ENCODE data around the gene NHSL1. TPM values are rescaled to one million over a fixed set of nuclear protein-coding genes. Genes with fewer than 3 reads are reported as not detected.

The NHSL1 gene
- total RNA-seq, 4 donors from 2014 or later, result 73.2 to 117 (median 98.0) TPM

- 65 to 90% methylated on average over 2 to 4 of the region's 4 CpGs for WGBS, 2 donors (ENCODE audit: low coverage in 1 of 2)
- intact Hi-C loops (cut with DNase I; ENCODE audit: low total_unique reads) (no loop called here), in situ Hi-C loops (cut with MboI; ENCODE audit: low pct_ligation_motif_present in 1 of 4, low pct_unique_long_range_greater_than_20kb in 1 of 4, low sequenced_read_pairs in 3 of 4) (loop anchor here in 2 of 4 donors (25.0 kb wide), 2 partner anchors 146 to 321 kb away; partner anchors contain the start of gene CCDC28A (in 2 of the 2))
Observed at GRCh38 chr6:138440758-138441357, 58.4 kb downstream of the NHSL1 start.

GRCh38 chr6:138440296-138440695 is 59.0 kb downstream of the NHSL1 start:
- intact Hi-C loops (cut with DNase I; ENCODE audit: low total_unique reads), result no loop called here
- Histone ChIP-seq H3K27ac (no peak overlapping the region), H3K36me3 (no peaks in the 10 kb centered on the region), H3K9me3 (no peaks in the 10 kb centered on the region), H3K27me3 (no peaks in the 10 kb centered on the region), H3K4me3 (no peak overlapping the region), H3K4me1 (peaks cover 0 to 8% (median 0%) of the 10 kb centered on the region in 4 donors)
- in situ Hi-C loops (cut with MboI; ENCODE audit: low pct_ligation_motif_present in 1 of 4, low pct_unique_long_range_greater_than_20kb in 1 of 4, low sequenced_read_pairs in 3 of 4), result loop anchor here in 2 of 4 donors (25.0 kb wide), 2 partner anchors 147 to 322 kb away; partner anchors contain the start of gene CCDC28A (in 2 of the 2)
- TF ChIP-seq CTCF (IDR thresholded peaks at IDR 0.05) (no peak), EP300 (IDR thresholded peaks at IDR 0.05; ENCODE audit: low read depth) (no peak), POLR2A (IDR thresholded peaks at IDR 0.05) (no peak)
- no peak for DNase-seq
- WGBS, 2 donors (ENCODE audit: low coverage in 1 of 2), result 59 to 83% methylated on average over 2 to 3 of the region's 3 CpGs

More at GRCh38 chr6:138440758-138441357, 58.4 kb downstream of the NHSL1 start:
- peaks cover 0 to 8% (median 0%) of the 10 kb centered on the region in 4 donors for H3K4me1 ChIP-seq
- TF ChIP-seq EP300 (IDR thresholded peaks at IDR 0.05; ENCODE audit: low read depth) (no peak), POLR2AphosphoS5 (IDR thresholded peaks at IDR 0.05) (no peak), CTCF (IDR thresholded peaks at IDR 0.05) (no peak), POLR2A (IDR thresholded peaks at IDR 0.05) (no peak)
- no peak for DNase-seq
- H3K4me3 ChIP-seq, result no peak overlapping the region
- no peak overlapping the region for H3K27ac ChIP-seq
- H3K27me3 ChIP-seq, result no peaks in the 10 kb centered on the region
- no peaks in the 10 kb centered on the region for H3K36me3 ChIP-seq
- no peaks in the 10 kb centered on the region for H3K9me3 ChIP-seq

GRCh38 chr6:138439546-138439945 is 59.7 kb downstream of the NHSL1 start:
- 91 to 96% methylated on average over 4 to 7 of the region's 7 CpGs for WGBS, 2 donors (ENCODE audit: low coverage in 1 of 2)
- no peaks in the 10 kb centered on the region for H3K27me3 ChIP-seq
- no peak overlapping the region for H3K4me3 ChIP-seq
- H3K27ac ChIP-seq, result no peak overlapping the region
- TF ChIP-seq EP300 (IDR thresholded peaks at IDR 0.05; ENCODE audit: low read depth) (no peak), POLR2A (IDR thresholded peaks at IDR 0.05) (no peak), CTCF (IDR thresholded peaks at IDR 0.05) (no peak), POLR2AphosphoS5 (IDR thresholded peaks at IDR 0.05) (no peak)
- intact Hi-C loops (cut with DNase I; ENCODE audit: low total_unique reads), result no loop called here
- no peak for DNase-seq
- H3K9me3 ChIP-seq, result no peaks in the 10 kb centered on the region
- H3K4me1 ChIP-seq, result peaks cover 0 to 8% (median 0%) of the 10 kb centered on the region in 4 donors
- in situ Hi-C loops (cut with MboI; ENCODE audit: low pct_ligation_motif_present in 1 of 4, low pct_unique_long_range_greater_than_20kb in 1 of 4, low sequenced_read_pairs in 3 of 4), result loop anchor here in 3 of 4 donors (10.0 to 25.0 kb wide), 4 partner anchors 75 to 323 kb away; partner anchors contain the start of gene CCDC28A (in 2 of the 3)
- no peaks in the 10 kb centered on the region for H3K36me3 ChIP-seq

GRCh38 chr6:138434925-138435324 is 64.4 kb downstream of the NHSL1 start:
- in situ Hi-C loops (cut with MboI; ENCODE audit: low pct_ligation_motif_present in 1 of 4, low pct_unique_long_range_greater_than_20kb in 1 of 4, low sequenced_read_pairs in 3 of 4), result loop anchor here (5.0 to 25.0 kb wide), 6 partner anchors 77 to 327 kb away; partner anchors contain the start of gene CCDC28A (in 2 of the 4)
- Histone ChIP-seq H3K4me1 (peaks cover 0 to 2% (median 0%) of the 10 kb centered on the region in 4 donors), H3K36me3 (peaks cover 0 to 8% (median 0%) of the 10 kb centered on the region in 4 donors), H3K4me3 (no peak overlapping the region), H3K27ac (no peak overlapping the region), H3K9me3 (no peaks in the 10 kb centered on the region), H3K27me3 (no peaks in the 10 kb centered on the region)
- TF ChIP-seq EP300 (IDR thresholded peaks at IDR 0.05; ENCODE audit: low read depth) (no peak), POLR2AphosphoS5 (IDR thresholded peaks at IDR 0.05) (no peak), CTCF (IDR thresholded peaks at IDR 0.05) (no peak), POLR2A (IDR thresholded peaks at IDR 0.05) (no peak)
- intact Hi-C loops (cut with DNase I; ENCODE audit: low total_unique reads), result no loop called here
- no peak for DNase-seq
- 58 to 60% methylated on average over 3 to 4 of the region's 4 CpGs for whole genome bisulfite sequencing, 2 donors (ENCODE audit: low coverage in 1 of 2)

Data from transverse colon (tissue), 4 donors.